Fibroblast of skin of left quadriceps (primary cell): ENCODE results near the gene RSPH10B.
"Not testable (repeated sequence)": the region's sequence is repeated elsewhere in the genome, so short reads cannot be mapped to it uniquely, and the experiment has no call there.

Source experiments
- DNase-seq, 2 experiments: peaks; one replicate each; pipeline ENCODE4 v3.0.0-alpha.2; 2013; ENCODE audit warnings: low read depth in 2 of 2

RSPH10B gene

DNA sequence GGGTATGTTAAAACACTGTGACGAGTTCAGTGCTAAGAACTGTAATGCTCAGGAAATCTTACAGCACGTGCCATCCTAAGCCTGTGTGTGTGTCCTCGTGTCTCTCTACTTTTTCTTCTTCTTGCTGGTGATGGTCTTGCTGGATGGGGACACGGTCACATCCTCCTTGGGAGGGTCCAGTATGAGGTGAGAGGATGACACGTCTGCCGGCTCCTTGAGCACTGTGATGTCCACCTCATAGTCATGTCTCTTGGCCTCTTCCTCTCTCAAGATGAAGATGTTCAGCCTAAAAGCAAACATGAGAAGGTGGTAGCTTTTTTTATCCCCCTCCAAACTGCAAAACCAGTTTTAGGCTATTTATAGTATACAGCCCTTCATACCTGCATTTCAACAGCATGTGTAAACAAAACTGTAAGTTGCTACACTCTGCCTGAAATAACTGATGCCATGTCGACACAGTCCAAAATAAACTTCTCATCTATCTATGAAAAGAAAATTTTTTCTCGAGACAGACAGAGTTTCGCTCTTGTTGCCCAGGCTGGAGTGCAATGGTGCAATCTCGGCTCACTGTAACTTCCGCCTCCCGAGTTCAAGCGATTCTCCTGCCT lies 44.1 kb downstream of the RSPH10B start:
- DNase-seq, result not testable (repeated sequence)

DNA sequence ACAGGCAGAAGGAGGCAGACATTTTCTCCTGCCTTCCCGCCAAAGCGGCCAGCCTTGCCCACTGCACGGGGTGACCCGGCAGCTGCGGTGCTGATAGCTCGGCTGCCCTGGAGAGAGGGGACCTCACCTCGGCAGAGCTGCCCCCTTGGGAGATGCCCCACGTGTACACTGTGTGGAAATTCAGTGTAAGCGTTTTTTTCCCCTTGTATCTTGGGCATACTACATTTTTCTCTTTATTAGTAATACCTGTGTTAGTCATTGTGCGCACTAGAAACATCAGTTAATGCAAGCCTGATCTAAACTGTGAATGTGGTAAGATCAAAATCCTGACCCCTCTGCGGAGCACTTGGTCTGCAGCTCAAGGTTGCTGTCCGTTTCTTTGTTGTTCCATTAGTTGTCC lies 45.9 kb downstream of the RSPH10B start:
- DNase-seq, result not testable (repeated sequence)

DNA sequence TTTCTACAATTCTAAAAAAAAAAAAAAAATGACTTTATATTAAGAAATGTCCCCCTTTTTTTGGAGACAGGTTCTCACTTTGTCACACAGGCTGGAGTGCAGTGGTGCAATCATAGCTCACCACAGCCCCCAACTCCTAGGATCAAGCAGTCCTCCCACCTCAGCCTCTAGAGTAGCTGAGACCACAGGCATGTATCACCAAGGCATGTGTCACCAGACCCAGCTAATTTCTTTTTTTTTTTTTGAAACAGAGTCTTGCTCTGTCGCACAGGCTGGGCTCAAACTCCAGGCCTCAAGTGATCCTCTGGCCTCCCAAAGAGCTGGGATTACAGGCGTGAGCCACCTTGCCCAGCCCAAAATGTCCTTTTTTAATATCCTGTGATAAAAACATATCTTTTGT lies 46.3 kb downstream of the RSPH10B start:
- not testable (repeated sequence) for DNase-seq

DNA sequence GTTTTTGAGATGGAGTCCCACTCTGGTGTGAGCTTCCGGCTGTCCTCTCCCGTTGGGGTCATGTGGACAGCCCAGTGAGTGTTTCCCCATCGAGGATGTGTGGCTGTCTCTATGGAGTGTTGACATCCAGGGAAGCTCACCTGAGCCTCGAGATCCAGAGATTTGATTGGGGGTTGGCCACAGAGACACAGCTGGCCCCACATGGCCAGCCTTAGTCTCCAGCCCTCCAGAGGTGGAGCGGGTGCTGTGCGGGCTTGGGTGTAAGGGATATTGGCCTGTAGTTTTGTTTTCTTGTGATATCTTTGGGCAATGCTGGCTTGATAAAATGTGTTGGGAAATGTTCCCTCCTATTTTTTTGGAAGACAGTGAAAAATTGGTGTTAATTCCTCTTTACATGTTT lies 54.0 kb downstream of the RSPH10B start:
- DNase-seq, result not testable (repeated sequence)

DNA sequence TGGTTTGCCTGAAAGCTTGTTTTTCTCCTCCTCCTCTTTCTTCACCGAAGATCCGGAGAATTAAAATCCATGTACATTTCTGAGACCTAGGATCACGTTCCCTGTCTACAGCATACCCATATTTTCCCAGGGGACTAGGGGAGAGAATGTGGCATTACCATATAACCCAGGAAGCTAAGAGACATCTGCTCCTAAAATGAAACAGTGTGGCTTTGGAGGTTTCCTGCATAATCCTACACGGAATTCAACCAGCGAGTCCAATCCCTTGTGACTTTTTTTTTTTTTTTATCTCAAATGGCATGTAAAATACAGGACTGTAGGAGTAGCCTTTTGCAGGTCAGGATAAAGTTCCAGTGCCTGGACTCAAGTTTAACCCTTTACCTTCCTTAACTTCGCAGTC lies 61.7 kb downstream of the RSPH10B start:
- not testable (repeated sequence) for DNase-seq

DNA sequence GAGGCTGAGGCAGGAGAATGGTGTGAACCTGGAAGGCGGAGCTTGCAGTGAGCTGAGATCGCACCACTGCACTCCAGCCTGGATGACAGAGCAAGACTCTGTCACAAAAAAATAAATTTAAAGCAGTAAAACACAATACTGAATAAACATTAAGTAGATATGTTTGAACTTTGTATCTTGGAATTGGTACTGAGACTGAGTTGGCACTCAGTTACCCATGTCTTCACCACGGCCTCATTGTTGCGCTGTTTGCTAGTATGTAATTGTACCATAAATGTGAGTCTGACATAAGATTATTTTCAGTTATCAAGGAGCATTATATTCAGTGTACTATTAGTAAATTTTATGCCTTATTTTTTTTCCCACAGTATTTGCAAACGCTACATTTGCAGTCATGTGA lies 65.8 kb downstream of the RSPH10B start:
- not testable (repeated sequence) for DNase-seq

DNA sequence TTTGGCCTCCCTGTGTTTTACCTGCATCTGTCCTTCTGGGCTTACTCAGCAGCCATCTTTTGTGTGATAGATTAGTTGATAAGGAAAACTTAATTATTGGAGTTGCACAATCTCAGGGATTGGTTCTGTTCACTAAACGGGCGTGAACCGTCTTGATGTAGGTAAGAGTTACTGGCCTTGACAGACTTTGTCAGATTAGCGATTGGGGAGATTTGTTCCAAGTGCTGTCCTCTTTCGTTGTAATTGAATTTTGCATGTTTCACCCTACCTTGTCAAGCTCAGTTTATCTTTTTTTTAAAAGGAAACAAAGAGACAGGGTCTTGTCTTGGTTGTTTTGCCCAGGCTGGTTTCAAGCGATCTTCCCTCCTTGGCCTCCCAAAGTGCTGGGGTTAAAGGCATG lies 67.5 kb downstream of the RSPH10B start:
- DNase-seq, result not testable (repeated sequence)

DNA sequence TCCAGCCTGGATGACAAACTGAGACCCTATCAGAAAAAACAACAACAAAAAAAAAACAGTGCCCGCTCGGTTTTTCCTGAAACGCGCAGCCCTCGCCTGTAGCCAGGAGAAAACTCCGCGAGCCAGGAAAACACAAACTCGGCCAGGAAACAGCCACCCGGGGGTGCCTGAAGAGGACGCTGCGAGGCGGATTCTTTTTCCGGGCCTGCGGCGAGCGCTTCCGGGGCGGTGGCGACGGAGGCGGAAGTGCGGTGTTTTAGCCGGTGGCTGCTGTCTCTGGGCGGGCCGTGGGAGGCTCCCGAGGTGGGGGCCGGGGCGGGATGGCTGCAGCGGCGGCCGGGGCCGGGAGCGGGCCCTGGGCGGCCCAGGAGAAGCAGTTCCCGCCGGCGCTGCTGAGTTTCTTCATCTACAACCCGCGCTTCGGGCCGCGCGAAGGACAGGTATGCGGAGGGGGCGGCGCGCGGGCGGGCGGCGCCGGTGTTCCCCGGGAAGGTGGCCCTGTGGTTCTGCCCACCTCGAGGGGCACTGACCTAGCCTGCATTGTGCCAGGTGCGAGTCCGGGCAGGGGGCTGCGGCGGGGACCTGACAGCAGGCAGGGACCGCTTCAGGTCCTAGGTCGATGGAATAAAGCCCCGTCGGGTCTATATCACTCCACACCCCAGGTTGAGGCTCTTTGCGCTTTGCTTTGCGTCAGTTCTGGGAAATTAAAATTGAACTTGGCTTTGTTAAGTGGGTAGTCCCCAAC lies 71.8 kb downstream of the RSPH10B start, which contains the start of gene CCZ1:
Gene CCZ1 (plus strand): TSS at position 254 of the 745 bp plus-strand sequence. CDS start 67 bp downstream, at position 321.
- peak; percentile 15 to 16 for DNase-seq

DNA sequence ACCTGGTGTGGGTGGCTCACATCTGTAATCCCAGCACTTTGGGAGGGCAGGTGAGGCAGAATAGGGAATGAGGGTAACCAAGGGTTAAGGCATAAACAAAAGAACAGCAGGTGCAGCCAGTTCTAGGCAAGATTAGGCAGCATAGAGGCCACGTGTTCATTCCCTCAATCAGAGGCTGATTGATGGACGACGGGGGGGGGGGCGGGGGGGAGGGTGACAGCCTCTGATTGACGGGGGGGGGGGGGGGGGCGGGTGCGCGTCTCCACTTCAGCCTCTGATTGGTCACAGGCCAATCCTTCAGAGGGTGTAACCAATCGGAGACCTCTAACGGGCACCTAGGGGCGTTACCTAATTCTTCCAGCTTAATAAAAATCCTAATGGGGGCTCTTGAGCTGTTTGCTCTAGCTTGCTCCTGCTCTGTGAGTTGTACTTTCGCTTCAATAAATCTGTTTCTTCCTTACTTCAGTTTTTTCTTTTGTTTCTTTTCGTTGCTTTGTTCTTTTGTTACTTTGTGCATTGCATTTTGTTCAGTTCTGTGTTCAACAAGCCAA lies 73.0 kb downstream of the RSPH10B start:
- DNase-seq, result not testable (repeated sequence)

DNA sequence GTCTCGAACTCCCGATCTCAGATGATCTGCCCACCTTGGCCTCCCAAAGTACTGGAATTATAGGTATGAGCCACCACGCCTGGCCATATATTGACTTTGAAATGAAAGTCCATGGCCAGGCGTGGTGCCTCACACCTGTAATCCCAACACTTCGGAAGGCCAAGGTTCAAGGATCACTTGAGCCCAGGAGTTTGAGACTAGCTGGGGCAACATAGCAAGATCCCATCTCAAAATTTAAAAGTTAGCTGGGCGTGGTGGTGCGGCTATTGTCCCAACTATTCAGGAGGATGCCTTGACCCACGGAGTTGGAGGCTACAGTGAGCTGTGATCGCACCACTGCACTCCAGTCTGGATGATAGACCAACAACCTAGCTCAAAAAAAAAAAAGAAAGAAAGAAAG lies 78.0 kb downstream of the RSPH10B start:
- DNase-seq, result no peak

DNA sequence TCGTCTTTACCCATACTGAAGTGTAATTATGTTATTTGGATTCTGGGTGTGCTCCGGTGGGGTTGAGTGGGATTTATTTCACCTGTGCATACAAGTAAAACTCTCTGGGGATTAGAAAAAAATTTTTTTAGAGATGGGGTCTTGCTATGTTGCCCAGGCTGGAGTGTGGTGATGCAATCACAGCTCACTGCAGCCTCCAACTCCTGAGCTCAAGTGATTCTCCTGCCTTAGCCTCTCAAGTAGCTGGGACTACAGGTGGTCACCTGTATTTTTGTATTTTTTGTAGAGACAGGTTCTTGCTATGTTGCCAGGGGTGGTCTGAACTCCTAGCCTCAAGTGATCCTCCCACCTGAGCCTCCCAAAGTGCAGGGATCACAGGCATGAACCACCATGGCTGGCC lies 80.2 kb downstream of the RSPH10B start:
- DNase-seq, result not testable (repeated sequence)

DNA sequence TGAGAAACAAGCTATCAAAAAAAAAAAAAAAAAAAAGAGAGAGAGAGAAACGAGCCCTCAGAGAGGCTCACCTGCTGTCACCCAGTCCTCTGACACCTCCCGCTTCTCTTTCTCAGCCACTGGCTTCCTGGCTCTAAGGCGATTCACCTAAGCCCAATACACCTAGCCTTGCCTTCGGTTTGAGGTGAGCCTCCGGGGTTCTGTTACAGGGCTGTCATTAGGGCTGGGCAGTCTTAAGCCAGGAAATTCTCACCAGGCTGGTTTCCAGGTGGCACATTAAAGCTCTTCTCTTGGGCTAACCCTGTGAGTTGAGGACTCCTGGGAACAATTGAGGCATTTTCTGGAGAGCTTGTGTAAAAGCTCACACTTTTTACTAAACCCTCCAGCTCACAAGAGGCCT lies 82.5 kb downstream of the RSPH10B start:
- DNase-seq, result not testable (repeated sequence)

DNA sequence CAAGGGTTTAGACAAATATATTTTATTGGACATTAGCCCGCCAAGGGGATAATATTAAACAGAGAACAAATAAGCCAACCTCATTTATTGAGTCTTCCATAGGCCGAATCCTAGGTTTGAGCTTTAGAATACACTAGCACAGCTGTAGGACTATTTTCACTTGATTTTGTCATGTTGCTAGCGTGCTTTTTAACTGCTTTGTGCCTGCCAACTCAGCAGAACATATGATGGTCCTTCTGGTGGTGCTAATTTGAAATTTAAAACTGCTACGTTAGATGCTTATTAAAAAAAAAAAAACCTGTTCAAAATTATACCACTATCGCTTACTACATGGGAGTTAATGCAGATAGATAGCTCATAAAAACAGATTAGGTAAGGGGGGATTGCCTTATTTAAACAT lies 86.1 kb downstream of the RSPH10B start:
- DNase-seq, result not testable (repeated sequence)

DNA sequence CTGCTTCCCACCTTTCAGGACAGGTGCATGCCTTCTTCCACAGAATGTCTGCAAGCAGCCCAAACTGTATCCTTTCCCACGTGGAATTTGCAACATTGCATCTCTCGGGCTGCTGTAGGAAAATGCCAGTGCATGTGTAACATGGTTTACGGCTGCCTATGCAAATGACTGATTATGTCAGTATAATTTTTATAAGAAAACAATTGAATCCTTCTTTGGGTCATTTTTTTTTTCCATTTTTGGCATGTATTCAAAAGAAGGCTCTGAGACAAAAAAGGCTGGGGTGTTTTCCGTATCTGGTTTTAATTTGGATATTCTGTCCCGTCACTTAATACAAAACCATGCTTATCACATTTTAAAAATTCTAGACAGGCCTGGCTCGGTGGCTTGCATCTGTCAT lies 90.4 kb downstream of the RSPH10B start:
- DNase-seq, result not testable (repeated sequence)

DNA sequence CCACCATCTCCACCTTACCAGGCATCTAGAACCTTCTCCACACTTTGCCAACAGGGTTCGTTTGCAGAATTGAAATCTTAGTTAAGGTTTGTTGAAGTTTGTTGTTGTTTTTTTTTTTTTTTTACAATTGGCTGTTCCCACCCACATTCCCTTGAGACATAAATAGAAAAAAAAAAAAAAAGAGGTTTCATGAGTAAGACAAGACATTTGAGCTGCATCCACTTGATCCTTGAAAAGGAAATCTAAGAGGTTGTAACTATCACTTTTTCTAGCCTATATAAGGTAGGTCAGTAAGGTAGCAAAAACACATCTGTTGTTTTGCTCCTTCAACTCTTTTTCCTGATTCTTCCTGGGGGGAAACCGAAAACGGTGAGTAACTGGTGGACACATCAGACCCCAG lies 90.9 kb downstream of the RSPH10B start:
- not testable (repeated sequence) for DNase-seq
